ENCODE results near the gene JAKMIP2. TPM values are rescaled to one million over a fixed set of nuclear protein-coding genes. Genes with fewer than 3 reads are reported as not detected.

JAKMIP2 gene
- total and polyA plus RNA-seq, 10 of the 15 experiments (the other 5 are each of a cell fraction or from before 2014, with no cell fraction given): 0.51 to 1.8 (median 0.89) TPM

GRCh38 chr5:147763791-147764525 lies 18.6 kb downstream of the JAKMIP2 start:
- ChIA-PET CTCF (no interaction called here), POLR2A (no interaction called here), SMC1A (ENCODE audit: uncharacterized antibody, unreplicated experiment) (no interaction called here), RAD21 (ENCODE audit: unreplicated experiment) (no interaction called here)
- H3K9me3 ChIP-seq (replicated peaks; ENCODE audit: control insufficient read depth, insufficient read depth, low read length): no peaks in the 10 kb centered on the region
- no peak overlapping the region for H2AFZ ChIP-seq (ENCODE audit: control insufficient read depth, low read depth, low read length)
- no peak overlapping the region for H3K4me2 ChIP-seq (ENCODE audit: control insufficient read depth, insufficient read depth)
- WGBS (ENCODE audit: insufficient coverage, insufficient replicate concordance, low lambda C conversion rate, missing lambda C conversion rate): 3% methylated on average over 4 of the region's 4 CpGs
- in situ Hi-C loops (cut with MboI) (no loop called here), intact Hi-C loops (cut with micrococcal nuclease; ENCODE audit: unreplicated experiment) (no loop called here)
- DNase-seq (ENCODE audit: low read depth, low spot score) (no peak), FAIRE-seq (no peak), ATAC-seq (no peak)
- H3K27me3 ChIP-seq (replicated peaks in 1 of 2; ENCODE audit: control insufficient read depth in 2 of 2, insufficient read depth in 2 of 2, low read length in 1 of 2): no peaks in the 10 kb centered on the region
- TF ChIP-seq ETV6 (conservative IDR thresholded peaks at IDR 0.05 in 1 of 2, IDR thresholded peaks at IDR 0.05 in 1 of 2; ENCODE audit: borderline replicate concordance in 1 of 2, low read depth in 1 of 2): no peak
- TF ChIP-seq USF2 (IDR thresholded peaks at IDR 0.05; ENCODE audit: borderline replicate concordance, low read depth, low read length): no peak
- TF ChIP-seq PKNOX1 (IDR thresholded peaks at IDR 0.05): no peak
- no peak for TF ChIP-seq KLF5 (IDR thresholded peaks at IDR 0.05; ENCODE audit: partially characterized antibody)
- no peaks in the 10 kb centered on the region for H4K20me1 ChIP-seq (ENCODE audit: control insufficient read depth, insufficient read depth)
- no peak overlapping the region for H3K27ac ChIP-seq (ENCODE audit: control insufficient read depth, insufficient read depth)
- H3K36me3 ChIP-seq (ENCODE audit: control insufficient read depth in 2 of 2, insufficient read depth in 2 of 2, low read length in 1 of 2): no peaks in the 10 kb centered on the region
- no TSS peak for BruUV-seq (replicated peaks)
- H3K4me3 ChIP-seq: no peak overlapping the region
- no peaks in the 10 kb centered on the region for H3K4me1 ChIP-seq (ENCODE audit: control insufficient read depth, insufficient read depth, low read length)
- H3K79me2 ChIP-seq (ENCODE audit: control insufficient read depth, insufficient read depth, low read length): no peaks in the 10 kb centered on the region
- H3K9ac ChIP-seq (ENCODE audit: control insufficient read depth, insufficient read depth, low read length): no peak overlapping the region

All from GM12878 (cell line).